Activated CD4-positive, alpha-beta T cell treated with anti-CD3 and anti-CD28 coated beads for 48 hours (primary cell): ENCODE measurements around the gene CREB5.

Source experiments
- DNase-seq: peaks from one replicate; pipeline ENCODE4 v3.0.0-alpha.2; 2020

Gene CREB5

DNA sequence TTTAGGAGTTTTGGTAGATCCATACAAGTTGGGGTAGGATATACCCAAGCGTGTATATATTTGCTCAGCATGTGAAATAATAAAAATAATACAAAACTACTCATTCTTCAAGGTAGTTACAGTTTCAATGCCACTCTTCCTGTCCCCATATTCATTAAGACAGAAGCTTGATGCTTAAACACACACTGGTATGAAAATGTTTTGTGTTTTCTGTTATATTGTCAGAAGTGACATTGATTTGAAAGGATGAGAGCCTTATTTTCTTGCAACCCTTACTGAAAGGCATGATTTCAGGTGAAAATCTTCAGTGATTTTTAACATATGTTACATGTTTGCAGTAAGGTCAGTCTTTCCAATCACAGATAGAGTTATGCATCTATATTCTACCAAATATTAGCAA is 312.2 kb downstream of the CREB5 start:
- no peak for DNase-seq

DNA sequence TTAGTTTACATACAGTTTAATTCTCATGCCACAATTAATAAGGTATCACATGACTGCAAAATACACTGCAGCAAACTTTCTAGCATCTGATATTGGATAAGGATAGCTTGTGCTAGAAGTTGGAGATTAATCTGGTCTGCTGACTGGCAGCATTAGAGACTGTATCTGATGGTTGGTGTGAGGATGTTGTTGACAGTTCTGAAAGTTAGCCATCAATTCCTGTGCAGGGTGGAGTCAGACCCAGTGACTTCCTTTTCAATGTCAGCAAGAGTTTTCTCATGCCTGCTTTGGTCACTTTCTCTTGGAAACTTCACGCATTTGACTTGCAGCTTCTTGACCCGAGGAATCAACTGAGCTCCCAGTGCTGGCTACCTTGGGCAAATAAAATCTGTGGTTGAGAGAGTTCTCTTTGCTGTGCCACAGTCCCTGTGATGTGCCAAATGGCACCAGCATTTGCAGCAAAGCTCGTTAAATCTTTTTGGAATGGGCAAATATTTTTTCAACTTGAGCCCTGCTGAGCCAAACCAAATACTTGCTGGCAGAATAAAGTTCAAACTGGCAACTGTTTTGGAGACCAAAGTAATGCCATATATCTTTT is 312.8 kb downstream of the CREB5 start:
- DNase-seq = no peak

DNA sequence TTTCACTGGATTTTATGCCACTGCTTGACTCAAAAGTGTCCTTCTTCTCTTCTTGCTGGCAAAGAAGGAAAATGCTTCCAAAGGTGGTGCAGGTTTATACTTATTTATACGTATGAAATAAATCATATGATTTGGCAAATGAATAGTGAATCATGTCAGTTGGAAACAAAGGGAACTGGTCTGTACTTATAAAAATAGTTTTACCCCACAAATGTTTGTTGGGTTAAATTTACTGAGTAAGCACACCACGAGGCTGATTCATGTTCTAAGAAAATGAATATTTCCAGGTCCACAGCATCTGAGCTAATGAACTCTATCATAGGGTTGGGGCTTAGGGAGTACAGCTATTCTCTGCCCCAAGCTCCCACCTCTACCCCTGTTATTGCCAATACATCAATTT is 313.6 kb downstream of the CREB5 start:
- no peak for DNase-seq

DNA sequence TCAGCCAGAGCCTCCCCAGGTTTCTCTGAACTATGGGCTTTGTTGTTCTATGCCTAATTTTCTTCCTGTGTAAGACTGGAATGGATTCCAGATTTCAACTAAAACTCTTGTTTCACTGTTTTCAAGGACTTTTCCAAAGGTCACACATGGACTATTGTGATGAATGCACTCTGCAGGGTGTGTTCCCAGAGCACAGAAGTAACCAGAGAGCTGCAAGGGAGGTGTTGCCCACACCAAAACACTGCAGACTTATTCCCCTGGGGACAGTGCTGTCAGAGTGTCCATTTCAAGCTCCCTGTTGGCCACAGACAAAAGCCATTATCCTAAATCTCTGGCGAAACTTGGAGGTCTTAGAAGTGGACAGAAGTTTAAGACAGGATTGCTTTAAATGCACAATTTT is 314.2 kb downstream of the CREB5 start:
- DNase-seq = no peak

DNA sequence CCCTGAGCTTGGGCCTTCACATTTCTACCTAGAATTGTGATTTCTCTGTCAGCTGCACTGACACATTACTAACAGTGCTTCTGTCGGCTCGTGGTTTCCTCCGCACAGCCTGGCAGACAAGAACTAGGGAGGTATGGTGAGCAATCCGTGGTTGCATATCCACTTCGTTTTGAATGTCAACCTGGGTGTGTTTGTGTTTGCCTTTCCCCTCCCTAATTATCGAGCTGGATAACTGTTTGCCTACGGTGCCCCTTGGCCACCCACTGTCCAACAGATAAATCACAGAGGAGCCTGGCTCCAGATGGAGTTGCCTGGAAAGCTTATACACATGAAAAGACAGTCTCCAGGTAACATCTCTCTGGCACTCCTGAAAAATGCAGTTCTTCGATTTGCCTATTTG is 317.0 kb downstream of the CREB5 start:
- DNase-seq = no peak

DNA sequence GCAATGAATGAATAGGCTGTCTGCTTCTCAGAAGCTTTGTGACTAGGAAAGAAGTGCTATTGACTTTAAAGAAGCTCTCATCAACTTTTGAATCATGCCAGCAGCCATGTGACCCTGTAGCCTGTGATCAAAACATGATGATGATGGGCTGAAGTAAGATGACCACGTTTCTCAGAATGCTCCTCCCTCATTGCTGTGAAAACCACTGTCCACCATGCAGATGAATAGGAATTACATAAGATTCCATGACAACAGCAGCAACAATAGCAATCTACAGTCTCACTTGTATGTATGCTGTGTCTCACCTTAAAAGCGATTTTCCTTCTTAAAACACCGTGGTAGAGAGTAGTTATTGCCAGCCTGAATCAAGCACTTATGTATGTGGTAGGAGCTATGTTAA is 317.4 kb downstream of the CREB5 start:
- DNase-seq = no peak

DNA sequence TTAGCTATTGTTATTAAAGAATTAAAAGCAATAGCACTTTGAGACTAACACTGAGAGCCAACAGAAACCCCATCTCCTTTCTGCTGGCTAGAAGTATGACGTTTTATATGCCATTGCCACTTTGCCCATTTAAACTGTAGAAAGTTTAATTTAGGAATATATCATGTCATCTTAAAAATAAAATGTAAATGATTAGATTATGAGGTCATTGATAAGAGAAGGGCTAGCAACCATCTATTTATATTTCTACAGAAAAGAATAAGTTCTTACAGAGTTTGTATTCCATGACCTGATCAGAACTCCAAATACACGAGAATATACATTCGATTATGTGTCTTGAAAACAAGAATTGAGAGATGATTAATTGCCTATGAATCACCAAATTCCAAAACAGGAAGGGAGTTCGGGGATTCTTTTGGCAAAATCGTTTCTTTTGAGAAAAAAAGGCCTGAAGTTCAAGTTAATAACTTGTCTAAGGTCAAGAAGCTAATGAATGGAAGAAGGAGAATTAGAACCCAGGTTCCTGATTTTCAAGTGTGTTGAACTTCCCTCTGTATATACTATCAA is 318.9 kb downstream of the CREB5 start:
- no peak for DNase-seq

DNA sequence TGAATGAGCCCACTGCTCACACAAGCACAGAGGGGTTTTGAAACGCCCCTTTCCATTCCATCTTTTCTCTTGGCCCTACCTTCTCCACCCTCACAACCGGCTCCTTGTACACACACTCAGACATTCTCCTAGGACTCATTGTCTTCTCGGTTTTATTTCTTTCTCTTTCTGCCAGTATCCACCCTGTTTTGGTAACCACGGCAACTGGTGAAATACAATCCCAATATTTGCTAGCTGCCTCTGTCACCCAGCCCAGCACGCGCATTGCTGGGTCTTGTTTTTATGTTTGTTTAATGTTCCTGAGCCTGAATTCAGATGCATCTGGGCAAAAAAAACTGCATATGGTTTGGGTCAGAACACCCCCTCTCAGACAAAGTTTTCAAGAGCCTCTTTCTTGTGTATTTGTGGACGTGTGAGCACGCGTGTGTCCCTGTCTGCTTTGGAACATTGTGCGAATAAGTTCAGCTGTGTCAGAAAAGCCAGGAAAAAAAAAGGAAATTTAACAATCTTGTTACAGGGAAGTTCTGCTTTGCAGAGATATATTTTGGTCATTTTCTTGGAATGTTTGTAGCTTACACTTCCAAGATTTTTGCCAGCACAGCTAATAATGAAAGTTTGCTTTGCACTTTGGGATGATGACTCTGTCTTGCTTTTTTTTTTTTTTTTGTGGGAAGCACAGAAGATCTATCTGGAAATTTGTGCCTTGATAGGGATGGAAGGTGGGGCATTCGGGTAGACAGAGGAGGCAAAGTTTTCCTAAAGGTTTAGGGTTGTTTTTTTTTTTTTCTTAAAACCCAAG is 320.0 kb downstream of the CREB5 start:
- no peak for DNase-seq

DNA sequence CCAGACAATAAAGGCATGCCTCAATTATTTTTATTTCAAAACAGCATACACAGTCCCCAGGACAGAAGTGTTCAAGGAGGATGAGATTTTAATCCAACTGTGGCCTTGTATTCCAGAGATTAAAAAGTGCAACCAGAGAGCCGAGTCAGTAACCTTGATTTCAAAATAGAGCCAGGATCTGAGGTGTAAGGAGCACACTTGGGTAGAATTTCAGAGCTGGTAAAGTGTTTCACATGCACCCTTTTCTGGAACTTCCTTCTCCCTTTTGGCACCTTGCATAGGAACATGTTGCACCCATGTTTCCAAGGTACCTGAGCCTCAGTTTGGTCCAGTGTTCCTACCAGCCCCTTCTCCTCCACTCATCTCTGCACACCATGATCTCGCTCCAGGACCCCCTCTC is 320.7 kb downstream of the CREB5 start:
- no peak for DNase-seq

DNA sequence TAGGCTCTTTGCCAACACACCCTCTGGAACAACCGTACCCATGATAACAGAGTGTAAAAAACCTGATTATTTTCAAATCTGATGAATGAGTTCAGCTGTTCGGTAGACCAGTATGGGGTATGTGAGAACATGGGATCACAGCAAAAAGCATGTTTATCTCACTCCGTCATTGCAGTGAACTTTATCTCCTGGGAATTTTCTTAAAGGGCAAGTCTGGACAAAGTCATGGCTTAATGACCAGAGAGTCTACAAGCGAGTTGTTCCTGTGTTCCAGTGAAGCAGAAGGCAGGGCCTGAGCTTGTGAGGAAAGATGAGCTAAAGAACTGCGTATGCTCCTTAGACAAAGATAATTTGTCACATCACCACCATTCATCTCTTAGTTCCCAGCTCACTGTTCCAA is 326.1 kb downstream of the CREB5 start:
- DNase-seq = no peak

DNA sequence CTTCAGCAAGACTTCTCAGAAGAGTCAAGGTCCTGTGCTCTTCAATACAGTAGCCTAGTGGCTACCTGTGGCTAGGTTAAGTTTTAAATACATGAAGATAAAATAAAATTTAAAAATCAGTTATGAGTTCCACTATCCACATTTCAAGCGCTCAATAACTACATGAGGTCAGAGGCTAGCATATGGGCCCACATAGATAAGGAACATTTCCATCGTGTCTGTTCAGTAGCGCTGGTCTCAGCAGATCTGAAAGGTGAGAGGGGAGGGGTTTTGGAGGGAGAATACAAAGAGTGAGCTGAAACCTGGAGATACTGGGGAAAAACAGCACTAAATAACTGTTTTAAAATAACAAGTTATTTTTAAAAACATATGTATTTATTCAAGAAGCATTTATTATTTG is 326.8 kb downstream of the CREB5 start:
- DNase-seq = no peak

DNA sequence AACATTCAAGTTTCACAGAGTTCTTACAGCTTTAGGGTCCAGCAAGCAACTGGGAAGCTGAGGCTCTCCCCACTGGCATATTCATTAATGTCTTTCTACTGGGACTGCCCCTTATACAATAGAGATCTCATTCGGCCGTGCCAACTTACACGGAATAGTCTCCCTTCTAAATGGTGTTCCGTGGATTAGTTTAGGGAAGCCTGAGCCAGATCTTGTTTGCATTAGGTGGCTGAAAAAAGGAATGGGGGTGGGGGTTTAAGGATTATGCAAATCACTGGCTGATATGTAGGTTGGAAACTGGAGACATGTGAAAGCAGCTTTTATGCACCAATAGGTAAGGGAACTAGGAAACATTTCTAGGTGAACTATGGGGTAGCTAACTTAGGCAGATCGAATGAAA is 327.5 kb downstream of the CREB5 start:
- no peak for DNase-seq

DNA sequence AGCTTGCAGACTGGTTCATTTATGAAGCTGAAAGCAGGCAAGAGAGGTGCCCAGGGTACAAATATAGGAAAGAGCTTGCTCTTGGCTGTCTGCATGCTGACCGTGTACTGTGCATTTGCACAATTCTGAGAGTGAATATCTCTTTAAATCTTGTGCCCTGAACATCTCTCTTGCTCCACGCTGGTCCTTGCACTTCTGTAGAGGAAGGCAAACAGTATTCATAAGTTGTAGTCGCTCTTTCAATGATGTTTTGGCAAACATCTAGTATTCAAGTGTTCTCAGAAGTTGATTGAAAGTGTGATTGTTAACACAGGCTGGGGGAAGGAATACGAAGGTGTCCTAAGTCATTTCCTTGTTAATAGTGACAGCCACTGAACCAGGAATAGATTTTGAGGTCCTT is 332.6 kb downstream of the CREB5 start:
- no peak for DNase-seq

DNA sequence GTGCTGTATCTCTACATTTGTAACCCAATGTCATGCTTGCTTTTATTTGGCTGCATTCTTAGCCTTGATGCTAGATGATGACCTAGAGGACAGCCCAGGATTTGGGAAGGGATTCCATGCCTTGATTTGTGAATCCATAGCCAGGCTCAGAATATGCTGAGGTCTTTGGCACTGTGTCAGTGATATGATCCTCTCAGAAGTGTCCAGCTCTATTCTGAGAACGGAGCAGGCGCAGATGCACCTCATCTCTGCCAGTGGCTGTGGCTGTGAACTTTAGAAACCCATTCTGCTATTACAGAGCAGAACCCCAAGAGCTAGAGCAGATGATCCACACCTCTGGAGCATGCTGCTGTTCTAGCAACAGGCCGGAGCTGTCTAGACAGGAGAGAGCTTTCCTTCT is 333.0 kb downstream of the CREB5 start:
- no peak for DNase-seq

DNA sequence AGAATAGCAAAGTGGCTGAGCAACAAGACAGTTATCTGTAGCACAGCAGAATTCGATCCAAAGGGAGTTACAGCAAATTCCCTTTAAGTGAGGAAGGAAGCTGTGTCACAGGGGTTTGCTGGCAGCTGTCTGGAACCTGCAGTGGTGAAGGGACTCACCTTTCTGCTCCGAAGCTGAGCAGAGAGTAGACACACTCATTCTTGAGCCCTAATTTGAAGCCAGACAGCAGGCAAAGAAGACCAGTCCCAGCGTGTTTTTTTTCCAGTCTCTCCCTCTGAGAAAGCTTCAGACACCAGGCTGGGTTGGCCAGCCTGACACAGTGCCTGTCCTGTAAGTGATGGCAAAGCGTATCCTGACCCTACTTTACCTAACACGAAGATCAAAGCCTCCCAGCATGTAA is 335.1 kb downstream of the CREB5 start:
- no peak for DNase-seq

DNA sequence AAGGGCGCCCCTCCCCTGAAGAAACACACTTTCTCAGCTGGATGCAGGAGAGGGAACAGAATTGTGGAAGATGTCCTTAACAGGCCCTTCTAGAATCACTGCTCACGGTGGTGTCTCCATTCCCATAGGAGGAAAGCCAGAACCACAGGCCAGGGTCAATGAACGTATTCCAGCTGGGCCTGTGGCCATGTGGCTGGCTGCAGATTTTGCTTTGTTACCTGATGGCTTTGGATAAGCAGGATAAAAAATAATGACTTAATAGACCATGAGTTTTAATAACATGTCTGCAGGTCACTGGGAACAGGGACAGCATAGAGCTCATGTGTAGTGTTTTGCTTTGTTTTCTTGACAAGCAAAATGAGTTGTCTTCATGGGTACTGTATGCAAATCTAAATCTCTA is 335.5 kb downstream of the CREB5 start:
- no peak for DNase-seq

DNA sequence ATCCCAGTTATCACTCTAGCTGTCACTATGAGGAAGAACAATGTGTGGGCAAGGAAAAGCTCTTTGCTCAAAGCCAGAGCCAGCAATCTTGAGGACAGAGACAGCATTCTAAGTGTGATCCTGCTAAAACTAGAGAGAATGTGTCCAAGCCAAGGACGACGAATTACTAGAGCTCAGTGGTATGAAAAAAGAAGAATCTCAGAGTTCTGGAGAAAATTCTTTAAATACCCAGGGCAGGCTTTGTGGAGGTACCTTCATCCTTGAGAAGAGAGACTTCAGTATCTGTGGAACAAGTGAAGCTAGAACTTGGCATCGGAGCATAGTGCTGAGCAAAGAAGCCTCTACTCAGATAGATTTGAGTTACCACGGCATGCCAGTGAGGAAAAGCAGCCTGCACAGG is 336.0 kb downstream of the CREB5 start:
- no peak for DNase-seq

DNA sequence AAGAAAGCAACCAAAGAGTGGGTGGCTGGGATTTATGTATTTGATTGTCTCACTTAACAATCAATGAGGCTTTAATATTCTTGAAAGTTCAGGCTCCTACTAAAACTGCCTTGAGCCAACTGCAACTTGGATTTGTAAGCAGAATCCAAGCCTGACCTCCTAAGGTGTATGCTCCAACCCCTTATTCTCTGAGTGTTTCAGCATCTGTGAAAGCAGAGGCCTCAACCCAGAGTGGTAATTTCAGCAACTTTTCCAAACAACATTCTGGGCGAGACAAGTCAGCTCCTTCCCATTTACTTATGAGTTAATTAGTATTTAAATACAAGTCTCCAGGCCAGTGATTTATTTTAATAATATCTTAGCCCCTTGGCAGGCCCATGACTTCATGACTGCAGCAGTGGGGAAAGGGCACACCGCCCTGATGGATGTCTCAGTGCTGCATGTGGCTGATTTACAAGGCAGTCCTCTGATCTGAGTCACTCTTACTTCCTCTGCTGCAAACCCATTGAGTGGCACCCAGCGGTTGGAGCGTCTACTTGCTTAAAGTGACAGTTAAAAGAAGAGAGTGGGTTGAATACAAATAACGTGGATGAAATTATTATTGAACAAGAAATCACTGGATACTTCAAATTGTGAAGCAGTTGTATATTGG is 336.7 kb downstream of the CREB5 start:
- peak; percentile 2 for DNase-seq

DNA sequence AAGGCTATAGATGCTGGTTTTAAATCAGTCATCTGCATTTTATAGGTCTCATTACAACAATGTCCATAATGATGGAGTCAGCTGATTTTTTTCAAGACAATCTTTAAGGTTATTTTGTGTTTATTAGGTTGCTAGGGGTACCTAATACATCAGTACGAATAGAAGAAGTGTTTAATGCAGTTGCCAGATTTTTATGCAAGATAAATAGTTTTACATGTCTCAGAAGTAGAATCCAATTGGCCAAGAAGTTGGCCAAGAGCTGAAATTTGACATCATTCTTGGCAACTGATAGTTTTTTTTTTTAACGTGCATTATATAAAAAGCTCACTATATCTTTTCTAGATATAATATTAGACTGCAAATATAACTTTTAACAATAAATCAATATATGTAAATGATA is 337.3 kb downstream of the CREB5 start:
- no peak for DNase-seq

DNA sequence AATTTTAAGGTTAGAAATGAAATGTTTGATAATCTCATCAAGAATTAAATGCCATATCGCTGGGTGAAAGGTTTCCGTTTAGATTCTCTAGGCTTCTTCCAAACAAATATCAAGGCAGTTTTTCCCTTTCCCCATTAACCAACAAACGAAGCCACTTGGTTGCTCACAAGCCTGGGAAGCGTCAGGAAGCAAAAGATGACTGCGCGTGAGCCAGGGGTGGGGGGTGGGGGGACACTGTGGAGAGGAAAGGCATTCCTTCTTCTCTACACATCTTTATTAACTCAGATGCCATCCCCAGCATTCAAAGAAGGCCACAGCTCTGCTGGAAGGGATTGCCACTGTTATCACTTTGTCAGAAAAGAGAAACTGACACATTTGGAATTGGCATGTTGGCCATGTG is 338.7 kb downstream of the CREB5 start:
- no peak for DNase-seq

DNA sequence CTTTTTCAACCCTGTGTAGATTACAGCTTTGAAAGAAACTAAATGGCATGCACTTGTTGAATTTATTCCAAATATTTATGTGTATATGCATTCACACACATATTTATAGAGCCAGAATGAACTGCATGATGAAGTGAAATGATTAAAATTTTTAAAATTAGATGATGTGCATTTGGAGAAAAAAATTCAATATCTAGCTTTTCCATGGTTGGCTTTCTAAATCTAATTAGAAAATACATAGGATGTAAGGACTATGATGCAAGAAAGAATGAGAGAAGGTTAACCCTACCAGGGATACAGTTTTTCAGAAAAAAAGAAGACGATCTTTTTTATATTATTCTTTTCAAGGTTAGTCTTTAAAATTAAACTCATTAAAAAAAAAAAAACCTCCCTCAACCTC is 341.3 kb downstream of the CREB5 start:
- no peak for DNase-seq

DNA sequence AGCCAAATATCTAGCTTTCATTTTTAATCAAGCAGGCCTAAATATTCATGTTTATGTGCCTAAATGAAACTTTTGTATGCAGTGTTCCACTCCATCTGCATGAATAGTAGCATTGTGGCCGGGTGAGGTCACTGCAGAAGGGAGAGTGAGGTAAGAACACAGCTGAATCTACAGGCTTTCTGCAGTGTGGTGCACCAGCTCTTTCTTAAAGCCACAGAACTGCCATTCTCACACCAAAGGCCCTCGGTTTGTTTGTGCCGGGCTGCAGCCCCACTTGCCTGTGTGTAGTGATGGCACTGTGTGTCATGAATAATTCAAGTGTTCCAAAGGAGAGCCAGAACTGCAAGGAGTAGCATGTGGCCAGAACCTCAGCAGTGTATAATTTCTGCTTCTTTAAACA is 341.7 kb downstream of the CREB5 start:
- no peak for DNase-seq

DNA sequence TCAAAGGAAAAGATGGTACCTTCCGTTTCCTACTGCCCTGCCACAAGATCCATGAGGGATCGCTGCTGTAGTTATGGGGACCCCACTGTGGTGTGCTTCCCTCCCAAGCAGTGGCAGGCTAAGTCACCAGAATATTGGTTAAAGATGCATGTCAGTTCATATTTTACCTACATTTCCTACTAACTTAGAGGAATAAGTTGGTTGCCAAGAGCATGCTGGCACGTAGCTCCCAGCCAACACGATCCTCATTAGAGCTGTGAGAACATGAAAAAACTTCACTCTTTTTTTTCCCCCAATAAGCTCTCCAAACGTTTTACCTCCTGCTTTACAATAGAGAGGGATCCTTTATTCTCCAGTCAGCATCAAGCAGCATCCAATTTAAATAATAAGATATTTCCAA is 342.1 kb downstream of the CREB5 start:
- no peak for DNase-seq

DNA sequence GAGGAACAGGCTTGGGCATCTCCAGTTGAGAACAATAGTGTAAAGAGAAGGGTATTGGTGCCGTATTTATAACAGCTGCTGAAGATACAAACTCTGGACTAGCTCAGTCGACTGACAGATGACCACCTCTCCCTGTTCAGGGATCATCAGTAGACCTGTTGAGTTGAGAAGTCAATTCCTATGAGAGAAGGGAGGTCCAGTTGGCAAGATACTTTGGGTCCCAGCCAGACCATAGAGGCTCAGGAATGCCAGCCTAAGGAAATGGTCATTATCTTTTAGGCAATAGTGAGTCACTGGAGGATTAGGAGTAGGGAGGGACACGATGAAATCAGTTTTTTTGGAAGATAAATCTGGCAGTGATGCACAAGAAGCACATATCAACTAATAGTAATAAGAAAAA is 342.9 kb downstream of the CREB5 start:
- no peak for DNase-seq
